Measurements from ENCODE around the gene LRR1. TPM values are rescaled to one million over a fixed set of nuclear protein-coding genes. Genes with fewer than 3 reads are reported as not detected.

The LRR1 gene, protein sequence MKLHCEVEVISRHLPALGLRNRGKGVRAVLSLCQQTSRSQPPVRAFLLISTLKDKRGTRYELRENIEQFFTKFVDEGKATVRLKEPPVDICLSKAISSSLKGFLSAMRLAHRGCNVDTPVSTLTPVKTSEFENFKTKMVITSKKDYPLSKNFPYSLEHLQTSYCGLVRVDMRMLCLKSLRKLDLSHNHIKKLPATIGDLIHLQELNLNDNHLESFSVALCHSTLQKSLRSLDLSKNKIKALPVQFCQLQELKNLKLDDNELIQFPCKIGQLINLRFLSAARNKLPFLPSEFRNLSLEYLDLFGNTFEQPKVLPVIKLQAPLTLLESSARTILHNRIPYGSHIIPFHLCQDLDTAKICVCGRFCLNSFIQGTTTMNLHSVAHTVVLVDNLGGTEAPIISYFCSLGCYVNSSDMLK
- total RNA-seq = 11.0 and 33.4 TPM in 2 replicates

DNA sequence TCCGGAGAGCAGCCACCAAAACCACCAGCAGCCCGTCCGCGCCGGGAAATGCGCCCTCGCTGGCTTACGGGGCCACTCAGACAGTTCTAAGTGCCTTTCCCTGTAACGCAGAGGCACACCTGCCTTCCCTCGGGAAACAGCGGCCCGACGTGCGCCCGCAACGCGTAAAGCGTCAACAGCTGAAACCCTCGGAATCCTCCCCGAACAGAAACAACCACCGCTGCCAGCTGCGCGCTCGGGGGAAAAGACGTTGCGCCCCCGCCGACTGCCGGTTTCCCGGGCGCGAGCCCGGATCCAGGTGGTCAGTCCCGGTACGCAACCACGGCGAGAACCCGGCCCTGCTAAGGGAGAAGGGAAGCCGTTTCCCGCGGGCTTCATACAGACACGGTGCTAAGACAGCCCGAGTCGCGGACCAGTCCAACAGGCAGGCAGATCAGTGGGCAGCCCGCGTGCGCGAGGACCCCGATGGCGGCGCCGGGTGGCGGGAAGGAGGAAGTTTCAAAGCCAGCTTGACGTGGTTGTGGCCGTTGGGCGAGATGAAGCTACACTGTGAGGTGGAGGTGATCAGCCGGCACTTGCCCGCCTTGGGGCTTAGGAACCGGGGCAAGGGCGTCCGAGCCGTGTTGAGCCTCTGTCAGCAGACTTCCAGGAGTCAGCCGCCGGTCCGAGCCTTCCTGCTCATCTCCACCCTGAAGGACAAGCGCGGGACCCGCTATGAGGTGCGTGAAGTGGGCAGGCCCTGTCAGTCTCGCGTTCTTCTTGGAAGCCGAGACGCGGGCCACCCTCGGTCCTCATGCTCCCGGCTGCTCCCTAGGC is at the start of gene LRR1:
Gene LRR1, plus strand, starts transcription at position 456 of the 816 bp plus-strand sequence. Its CDS starts 81 bp downstream, at position 537.

DNA sequence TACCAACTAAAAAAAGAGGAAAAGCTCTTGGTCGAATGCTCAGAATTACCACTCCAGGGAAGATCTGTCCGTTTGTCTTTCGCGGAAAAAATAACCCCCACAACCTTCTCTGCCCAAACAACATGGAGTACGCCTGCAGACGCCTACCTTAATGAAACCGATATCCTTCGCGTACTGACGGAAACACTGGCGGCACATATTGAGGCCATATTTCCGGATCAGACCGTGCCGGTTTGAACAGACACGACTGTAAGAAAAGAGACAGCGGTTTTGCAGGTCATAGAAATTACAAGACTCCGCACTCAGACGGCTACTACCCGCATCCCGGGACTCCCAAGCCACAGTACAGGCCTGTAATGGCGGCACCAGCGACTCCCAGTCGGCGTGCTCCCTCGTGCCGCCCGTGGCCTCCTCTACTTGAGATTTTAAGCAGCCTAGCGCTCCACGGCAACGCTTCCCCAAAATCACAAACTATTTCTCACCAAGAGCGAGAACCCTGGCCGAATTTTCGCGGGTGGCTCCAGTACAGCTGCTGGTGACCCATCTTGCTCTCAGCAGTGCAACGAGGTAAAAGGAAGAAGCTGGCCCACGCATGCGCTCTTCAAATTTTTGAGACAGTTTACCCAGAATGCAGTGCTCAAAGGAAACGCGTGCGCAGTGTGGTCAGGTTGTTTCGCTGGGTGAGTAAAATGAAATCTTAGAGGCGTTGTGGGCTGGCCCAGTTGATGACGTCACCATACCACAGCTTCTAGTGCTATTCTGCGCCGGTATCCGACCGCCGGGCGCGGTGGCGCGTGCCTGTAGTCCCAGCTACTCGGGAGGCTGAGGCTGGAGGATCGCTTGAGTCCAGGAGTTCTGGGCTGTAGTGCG is 12.7 kb upstream of the LRR1 start, which contains the start of gene RPS29:
Gene RPS29, minus strand, starts transcription at position 578 of the 870 bp plus-strand sequence. Its CDS starts 34 bp downstream, at position 544.

DNA sequence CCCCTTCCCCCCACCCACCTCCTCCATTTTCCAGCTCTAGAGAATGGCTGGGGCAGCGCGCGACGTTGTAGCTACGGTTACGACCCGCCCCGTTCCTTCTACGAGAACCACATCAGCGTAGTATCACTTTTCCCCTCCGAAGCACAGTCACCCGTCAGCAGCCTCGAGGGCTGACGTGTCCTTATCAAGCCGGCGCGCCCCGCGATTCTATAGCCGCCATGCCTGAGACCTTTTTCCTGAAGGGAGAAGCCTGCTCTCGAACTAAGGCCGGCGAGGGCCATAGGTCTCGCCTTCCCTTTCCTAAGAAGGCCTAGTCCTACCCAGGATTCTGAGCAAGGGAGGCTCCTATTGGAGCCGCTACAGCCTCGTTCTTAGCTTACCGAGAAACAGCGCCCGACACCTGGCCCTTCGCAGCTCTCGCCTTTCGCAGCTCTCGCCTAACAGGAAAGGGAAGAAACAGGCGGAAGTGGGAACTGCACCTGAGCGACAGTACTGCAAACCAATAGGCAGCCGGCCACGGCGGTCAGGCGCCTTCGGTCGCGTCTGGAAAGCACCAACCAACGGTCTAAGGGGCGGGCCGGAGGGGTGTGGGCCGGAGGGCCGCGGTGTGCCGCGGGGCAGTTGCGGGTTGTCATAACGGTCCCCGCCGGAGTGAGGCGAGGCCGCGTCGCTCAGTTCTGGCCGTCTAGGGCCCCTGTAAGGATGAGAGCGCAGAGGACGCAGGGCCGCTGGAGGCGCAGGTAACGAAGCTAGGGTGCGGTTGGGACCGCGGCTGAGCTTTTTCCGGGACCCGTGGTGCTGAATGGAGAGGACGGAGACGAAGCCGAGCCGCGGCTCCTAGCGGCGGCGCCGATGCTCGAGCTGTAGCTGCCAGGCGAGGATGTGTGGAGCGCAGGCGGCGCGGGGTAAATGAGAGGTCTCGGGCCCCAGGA is 21.7 kb downstream of the LRR1 start, which contains the start of the genes MGAT2 and RPL36AL:
Gene MGAT2, plus strand, starts transcription at position 618 of the 932 bp plus-strand sequence. CDS start 470 bp downstream, outside the sequence.
Gene RPL36AL, minus strand, starts transcription at position 445 of the 932 bp plus-strand sequence. CDS start 1,522 bp downstream, outside the sequence.

DNA sequence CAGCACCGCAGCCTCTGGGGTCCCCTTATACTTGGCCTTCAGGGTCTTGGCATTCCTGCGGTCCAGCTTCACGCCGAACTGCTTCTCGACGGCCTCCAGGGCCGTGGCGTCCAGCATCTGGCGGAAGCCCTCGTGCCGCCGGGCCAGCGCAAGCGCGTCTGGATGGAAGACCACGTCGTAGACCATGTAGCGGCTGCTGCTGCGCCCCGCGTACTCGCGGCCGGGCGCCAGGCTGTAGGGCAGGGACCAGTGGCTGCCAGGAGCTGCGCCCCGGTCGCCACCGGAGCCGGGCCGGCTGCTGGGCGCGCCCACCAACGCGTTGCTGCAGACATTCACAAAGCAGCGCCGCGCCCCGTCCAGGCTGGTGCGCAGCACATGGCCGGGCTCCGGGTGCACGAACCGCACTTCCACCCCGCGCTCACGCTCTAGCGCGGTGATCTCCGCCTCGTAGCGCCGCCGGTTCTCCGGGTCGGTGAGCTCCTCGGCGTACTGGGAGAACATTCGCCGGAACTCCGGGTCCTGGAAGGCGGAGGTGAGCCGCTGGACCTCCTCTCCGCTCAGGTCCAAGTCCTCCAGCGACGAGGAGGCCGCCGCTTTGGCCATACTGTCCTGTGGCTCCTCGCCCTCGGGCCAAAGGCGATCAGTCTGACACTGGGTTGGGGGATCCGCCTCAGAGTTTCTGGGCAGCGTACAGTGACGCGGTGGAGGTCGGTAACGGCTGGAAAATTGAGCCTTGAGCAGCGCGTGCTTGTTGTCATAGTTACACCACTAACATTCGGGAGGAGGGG is 36.0 kb downstream of the LRR1 start, which contains the start of gene DNAAF2:
Gene DNAAF2, minus strand, starts transcription at position 698 of the 788 bp plus-strand sequence. Its CDS starts 95 bp downstream, at position 603.

Other genes starting within 250 kb of the LRR1 start
- gene RPS29, start 12.6 kb upstream of the LRR1 start, total RNA-seq = 2,207 and 3,333 TPM in 2 replicates
- gene RPL36AL, start 21.7 kb downstream of the LRR1 start, total RNA-seq = 257 and 303 TPM in 2 replicates
- gene MGAT2, start 21.9 kb downstream of the LRR1 start, total RNA-seq = 90.8 and 122 TPM in 2 replicates
- gene DNAAF2, start 36.3 kb downstream of the LRR1 start, total RNA-seq = 8.7 and 11.7 TPM in 2 replicates
- gene POLE2, start 89.3 kb downstream of the LRR1 start, total RNA-seq = 3.4 and 18.8 TPM in 2 replicates
- 1.9 and 5.6 TPM in 2 replicates for gene KLHDC1, start 94.2 kb downstream of the LRR1 start, total RNA-seq
- 46.6 and 74.1 TPM in 2 replicates for gene KLHDC2, start 169.2 kb downstream of the LRR1 start, total RNA-seq